HG02642 (cell line): ENCODE data around the gene BMPR1B.

ENCODE experiments used
- ATAC-seq: cut with Tn5 transposase; IDR thresholded peaks from one replicate; pipeline ENCODE4 v1.9.1; 2021; ENCODE audit warnings: mild to moderate bottlenecking; ENCODE audit not compliant: unreplicated experiment, poor library complexity

BMPR1B gene

DNA sequence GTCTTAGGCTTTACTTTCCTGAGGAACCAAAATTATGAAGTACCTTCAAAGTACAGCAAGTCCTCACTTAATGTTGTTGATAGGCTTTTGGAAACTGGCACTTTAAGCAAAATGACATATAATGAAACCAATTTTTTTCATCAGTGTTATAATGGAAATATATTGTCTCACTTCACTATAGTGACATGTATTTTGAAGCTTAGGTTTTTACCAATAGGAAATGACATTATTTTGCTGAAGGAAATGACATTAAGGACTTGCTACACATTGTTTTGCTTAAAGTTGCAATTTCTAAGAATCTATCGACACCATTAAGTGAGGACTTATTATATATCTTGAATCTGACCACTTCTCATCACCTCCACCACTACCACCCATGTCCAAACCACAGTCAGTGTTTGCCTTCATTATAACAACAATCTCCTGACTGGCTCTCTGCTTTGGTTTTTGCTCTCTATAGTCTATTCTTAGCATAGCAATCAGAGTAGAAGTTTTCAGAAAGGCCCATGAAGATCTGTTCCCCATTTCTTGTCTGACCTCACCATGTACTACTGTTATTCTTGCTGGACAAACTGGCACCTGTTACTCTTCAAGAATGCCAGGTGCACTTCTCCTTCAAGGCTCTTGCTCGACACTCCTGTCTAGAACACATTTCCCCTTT lies 311.2 kb downstream of the BMPR1B start:
- no peak for ATAC-seq

DNA sequence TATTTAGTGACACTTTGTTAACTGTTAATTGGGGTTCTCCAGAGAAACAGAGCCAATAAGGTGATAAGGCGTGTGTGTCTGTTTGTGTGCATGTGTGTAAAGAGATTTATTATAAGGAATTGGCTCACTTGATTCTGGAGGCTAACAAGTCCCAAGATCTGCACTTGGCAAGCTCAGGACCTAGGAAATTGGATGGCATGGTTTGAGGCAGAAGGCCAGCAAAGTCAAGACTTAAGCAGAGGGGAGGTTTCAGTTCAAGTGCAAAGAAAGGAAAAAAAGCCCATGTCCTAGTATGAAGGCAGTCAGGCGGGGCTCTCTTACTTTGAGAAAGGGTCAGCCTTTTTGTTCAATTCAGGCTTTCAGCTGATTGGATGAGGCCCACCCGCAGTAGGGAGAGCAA lies 314.1 kb downstream of the BMPR1B start:
- no peak for ATAC-seq

DNA sequence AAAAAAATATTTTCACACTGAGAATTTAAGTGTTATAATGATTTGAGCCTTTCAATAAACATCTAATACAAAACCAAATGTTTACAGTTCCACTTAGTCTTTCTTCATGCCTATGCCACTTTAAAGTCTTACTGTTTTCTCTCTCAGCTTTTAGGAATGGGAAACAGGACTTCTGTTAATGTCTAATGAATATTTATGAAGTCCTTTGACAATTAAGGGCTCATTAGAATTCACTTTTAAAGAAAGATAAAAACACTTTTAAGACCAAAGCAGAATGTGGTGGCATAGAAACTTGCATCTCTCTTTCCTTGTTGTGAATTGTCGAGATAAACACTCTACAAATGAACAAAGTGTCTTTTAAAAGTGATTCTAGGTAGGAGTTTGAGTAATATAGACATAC lies 315.9 kb downstream of the BMPR1B start:
- ATAC-seq, result no peak

DNA sequence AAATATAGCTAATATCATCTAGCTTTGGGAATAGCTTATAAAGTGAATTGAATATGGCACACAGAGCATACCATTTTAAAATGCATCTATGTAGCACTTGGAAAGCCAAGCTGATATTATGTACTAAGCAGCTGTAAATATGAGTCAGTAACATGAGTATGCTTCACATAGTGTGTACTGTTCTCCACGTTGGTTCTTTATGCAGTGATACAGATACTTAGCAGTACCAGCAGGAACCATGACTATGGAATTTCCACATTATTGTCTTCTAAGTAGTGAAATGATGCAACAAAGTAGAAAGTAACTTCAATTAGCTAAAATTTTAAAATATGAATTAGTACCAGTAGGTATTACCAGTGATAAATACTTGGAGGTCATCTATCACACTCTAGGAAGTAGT lies 320.1 kb downstream of the BMPR1B start:
- no peak for ATAC-seq

DNA sequence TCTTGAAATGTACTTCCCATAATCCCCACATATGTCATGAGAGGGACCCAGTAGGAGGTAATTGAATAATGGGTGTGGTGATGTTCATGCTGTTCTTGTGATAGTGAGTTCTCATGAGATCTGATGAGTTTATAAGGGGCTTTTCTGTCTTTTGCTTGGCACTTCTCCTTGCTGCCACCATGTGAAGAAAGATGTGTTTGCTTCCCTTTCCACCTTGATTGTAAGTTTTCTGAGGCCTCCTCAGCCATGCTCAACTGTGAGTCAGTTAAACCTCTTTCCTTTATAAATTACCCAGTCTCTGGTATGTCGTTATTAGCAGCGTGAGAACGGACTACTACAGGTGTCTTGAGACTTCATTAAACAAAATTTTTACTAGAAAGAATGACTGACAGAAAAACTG lies 323.2 kb downstream of the BMPR1B start:
- ATAC-seq, result no peak

DNA sequence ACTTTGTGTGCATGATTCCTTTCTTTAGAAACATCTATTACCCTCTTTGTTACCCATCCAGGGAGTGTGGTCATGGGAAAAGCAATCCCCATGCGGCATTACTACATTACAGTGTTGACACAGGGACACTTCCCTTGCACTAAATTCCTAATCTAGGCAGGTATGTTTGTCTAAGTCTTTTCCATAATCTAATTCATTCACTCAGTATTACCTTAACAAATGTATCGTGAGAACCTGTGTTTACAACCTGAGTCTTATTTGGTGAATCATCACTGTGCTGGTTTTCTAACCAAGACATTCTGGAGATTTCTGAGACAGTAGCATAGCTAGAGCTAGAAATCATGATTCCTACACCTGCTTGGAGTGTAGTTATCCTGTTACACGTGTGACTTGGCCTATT lies 326.8 kb downstream of the BMPR1B start:
- no peak for ATAC-seq

DNA sequence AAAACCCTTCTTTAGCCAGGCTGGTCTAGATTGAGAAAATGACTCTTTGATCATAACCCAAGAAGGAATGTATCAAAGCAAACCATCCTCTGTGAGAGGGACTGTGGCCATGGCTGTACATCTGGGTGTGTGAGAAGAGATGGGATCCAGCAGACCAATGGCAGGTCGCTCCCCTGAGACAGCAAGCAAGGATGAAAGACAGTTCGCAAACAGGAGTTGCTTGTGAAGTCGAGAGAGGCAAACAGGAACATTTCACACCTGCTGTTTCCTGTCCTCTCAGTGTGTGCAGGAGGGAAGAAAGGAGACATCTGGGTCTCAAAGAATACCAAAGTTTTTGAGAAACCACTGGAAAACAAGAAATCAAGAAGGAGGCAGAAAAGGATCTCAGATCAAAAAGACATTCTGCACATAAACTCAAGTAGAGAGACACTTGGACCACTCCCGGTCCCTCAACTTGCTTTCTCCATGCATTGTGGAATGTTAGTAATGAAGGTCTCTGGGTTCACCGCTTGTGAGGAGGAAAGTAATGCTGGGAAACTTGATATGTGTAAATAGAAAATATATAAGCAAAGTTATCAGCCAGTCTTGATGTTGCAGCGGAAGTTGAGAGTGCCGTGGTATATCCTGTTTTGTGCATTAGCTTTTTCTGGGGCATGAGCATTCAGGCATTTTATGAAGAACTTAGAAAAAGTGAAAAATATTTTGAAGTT lies 327.5 kb downstream of the BMPR1B start:
- no peak for ATAC-seq

DNA sequence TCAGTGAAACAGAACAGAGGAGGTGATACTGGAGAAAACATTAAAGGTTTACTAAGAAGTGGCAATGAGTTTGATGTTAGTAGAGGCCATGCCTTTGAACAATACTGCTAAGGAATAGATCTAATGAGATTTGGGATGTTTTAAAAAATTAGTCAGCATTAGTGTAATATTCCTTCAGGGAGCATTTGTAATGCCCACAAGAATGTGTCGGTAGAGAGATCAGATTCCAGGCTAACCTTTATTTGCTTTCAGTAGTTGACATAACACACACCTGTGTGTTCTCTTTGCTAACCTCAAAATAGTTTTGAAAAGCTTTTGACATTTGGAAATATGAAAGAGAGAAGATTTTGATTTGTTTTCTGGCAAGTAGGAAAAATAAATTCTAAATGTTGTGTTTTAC lies 328.8 kb downstream of the BMPR1B start:
- ATAC-seq, result no peak

DNA sequence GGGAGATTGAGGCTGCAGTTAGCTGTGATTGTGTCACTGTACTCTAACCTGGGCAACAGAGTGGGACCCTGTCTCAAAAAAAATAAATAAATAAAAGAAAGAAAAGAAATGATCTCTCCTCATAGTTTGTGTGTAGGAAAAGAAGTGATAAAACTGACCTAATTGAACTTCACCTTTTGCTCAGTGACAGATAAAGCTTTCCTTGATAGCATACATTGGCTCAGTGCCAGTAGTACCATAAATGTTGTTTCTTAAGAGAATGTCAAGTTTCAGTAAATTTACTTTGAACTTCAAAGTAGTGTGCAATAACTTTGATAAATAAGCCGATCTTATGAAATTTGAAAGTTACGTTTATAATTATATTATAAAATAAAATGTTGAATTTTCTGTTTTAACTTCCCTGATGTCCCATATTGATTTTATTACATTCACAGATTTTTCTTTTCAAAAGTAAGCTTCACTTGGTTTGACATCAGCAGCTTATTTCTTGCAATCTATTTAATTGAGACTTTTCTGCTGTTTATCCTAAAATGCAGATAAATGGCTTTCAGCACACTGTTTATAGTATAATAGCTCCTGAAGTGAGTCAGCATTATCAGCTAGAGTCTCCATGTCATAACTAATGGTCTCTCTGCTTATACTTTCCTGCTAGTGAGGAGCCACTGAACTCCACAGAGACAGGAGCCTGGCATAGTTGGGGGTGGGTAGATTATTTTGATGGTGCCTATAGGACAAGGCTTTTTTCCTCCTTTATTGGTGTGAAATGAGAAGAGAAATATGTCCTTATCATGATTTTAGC lies 330.1 kb downstream of the BMPR1B start:
- no peak for ATAC-seq

DNA sequence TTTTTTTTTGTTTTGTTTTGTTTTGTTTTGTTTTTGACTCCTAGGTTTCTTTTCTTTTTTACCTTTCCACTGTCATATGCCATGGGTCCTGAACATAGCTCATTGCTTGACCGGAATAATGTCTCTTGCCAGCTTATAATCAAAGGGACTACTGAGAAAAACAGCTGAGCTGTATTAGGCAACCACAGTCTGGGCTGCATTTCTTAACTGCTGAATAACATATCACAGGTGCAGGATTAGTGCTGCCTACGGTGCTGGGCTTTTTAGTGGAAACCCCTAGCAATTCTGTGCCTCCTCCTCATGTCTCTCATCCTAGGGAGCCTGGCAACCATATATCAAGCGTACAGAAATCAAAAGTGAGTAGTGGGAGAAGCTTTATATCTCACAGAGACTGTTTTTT lies 333.5 kb downstream of the BMPR1B start:
- no peak for ATAC-seq

DNA sequence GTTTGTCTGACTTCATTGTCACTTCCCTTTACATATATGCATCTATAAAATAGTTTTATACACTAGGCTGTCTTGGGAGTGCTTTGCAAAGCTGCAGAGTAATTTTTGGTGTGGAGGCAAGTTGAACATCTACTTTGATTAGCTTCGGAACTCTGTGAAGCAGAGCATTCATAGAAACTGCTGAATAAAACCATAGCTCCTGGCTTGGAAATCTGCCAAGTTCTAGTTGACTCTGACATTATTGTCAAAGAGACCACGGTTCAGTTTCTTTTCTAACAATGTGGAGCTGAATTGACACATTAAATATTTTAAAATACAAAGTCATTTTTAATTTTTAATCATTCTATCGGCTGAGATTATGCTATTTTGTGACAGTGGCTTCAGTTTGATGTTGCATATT lies 335.0 kb downstream of the BMPR1B start:
- no peak for ATAC-seq

DNA sequence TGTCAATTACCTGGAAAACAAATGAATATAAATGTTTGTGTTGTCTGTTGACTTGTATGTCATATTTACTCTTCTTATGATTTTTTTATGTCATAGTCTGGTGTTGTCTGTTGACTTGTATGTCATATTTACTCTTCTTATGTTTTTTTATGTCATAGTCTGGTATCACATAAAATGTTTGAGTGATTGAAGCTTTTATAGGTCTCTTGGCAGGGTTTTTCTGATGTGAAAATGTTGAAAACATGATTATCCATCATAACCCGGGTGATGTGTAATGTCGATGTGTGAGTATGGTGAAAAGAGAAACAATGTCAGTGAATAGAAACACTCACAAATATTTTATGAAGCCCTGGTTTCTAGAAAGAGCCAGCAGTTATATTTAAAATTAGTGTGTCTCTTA lies 335.7 kb downstream of the BMPR1B start:
- no peak for ATAC-seq

DNA sequence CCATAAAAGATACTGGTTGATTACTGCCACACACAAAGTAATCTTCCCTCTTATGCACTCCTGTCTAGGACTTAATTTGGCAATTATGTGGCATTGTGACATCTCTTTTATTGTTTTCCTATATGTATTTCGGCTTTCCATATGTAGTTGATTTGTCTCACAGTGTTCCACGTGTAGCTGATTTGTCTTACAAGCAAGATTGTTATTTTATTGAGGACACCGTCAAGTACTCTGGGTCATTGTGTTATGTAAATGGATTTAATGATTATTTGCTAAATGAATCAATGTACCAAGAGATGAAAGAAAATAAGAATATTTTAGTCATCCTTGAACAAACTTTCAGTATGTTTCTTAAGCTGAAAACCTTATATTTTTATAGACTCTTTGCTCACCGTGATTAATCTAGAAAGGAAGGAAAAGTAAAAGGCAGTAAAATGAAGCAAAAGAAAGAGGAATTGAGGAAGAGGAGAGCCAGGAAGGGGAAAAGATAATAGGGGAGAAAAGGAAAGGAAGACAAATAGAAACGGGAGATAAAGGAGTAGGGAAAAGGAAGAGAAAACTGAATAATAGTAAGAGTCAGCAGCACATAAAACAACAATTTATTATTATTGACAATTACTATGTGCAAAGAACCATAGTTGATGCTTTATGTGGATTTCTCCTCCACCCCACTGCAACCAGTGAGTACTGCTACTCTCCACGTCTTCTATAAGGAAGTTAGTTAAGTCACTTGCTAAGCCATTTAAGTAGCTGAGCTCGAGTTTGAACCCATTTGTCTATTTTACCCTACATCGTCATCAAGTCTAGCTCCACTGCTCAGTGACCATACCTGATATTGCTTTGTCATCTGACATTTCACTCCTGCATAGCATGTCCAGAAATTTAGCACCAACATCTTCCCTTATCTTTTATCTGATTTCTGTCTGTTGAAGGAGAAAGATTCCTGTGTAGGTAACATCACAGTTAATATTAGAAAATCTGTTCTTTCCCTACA lies 336.5 kb downstream of the BMPR1B start:
- no peak for ATAC-seq

DNA sequence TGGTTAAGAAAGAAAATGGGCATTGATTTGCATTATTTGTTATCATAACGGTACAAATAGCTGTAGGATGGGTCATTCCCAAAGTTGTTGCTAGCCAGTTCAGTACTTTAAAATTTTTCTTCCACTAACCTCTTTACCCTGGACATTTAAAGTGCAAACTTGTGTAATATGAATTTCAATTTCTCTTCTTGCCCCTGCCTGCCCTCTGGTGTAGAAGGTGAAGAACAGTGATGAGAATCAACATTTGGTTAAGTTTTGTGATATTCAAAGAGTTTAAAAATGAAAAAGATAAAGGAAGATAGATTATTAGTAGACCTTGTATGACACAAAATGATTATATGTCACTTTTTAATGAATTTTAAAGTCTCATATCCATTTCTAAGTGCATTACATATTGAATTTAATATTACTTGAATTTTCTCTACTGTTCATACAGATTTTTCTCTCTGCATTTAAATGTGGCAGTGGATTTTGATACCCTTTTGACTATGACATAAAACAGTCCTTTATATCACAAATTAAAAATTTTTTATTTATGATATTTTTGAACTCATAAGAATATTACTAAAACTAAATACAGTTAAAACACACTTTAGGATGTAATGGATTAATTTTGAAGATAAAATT lies 337.7 kb downstream of the BMPR1B start:
- ATAC-seq, result no peak

DNA sequence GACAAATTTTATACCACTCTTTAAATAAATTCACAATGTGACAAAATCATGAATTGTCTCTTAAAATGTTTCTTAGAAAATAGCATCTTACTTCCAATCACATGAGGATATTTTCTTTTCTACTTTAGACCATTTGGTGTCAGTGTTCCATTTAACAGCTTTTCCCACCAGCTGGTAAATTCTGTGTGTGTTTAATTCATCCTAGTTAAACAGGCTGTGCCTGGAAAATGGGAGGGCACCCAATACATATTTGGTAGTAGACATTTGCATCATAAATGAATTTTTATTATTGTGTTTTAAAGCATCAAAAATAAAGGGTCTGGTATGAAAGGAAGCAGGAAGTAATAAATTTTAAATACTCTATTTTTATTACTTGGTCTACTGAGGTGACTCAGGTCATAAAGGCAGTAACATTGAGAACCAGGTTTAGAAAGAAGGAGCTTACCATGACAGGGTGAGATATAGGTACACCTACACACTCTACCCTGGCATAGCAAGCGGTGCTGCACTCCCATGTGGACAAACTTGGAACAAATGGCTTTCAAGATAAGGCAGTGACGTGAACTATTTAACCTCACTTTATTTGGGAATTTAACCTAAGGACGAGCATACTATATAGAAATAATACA lies 344.5 kb downstream of the BMPR1B start:
- no peak for ATAC-seq

DNA sequence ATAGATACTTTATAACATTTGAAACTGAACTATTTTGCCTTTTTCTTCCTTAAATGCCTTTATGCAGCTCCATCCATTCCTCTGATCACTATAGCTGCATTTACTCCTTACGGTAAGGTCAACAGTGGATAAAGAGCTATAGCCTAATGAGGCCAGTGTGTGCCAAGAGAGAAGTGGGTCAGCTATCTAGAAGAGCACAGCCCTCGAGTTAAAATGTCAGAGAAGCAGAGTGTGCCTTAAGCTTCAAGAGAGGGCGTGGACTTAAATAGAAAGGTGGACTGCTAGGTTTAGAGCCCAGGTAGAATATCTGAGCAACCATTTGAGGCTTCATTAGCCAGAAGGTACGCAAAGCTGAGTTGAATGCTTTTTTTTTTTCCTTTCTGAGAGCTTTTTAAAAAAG lies 347.4 kb downstream of the BMPR1B start:
- ATAC-seq, result no peak

DNA sequence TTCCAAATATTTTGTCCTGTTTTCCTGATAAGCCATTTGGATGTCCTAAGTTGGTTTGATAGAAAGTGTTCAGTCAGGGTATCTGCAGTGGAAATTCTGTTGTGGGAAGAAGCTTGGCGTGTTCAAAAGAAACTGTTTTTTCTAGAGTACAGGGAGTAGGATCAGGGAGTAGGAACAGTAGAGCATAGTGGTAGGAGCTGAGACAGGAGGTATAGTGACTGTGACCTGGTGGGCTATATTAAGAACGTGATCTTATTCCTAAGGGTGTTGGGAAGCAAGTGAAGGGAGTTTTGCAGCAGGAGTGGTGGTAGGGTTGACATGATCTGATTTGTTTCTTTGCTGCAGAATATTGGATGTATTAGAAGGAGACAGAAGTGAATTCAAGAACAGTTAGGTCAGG lies 348.2 kb downstream of the BMPR1B start:
- ATAC-seq, result no peak

DNA sequence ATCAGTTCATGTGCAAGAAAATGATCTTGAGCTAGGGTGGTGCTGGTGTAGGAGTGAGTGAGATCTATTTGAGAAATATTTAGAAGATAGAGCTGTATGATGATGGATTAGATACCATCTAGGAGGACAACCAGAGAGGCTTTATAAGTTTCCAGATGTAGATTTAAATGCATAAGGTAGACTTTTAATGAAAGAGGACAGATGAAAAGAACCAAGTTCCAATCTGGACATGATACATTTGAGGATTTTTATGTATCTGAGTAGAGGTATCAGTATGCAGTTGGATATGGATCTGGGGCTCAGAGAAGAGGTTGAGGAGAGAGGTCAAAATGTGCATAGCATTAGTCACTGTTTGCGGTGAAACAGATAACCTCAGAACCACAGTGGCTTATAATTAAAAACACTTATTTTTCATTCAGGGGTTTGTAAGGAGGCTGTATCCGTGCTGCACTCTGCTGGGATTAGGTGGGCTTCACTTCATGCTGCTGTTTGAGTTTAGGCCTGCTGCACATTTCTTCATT lies 348.7 kb downstream of the BMPR1B start:
- no peak for ATAC-seq

DNA sequence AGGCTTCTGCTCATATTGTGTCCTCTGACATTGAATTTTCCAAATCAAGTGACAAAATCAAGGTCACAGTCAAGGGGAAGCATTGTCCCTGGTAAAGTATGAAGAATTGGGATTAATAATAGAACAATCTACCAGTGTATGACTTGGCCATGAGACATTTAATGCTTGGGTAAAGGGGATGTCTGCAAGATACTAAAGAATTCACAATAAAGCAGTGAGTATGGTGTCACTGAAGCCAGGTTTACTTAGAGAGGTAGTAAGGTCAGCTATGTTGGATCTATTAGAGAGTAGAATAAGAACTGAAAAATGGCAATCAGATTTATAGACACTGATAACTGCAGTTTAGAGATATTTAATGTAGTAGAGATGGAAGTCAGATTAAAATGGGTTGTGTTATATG lies 349.2 kb downstream of the BMPR1B start:
- ATAC-seq, result no peak
